HUES64 (cell line): ENCODE measurements around the gene ARPP19.
A peak's percentile ranks its signal among the peaks of the same experiment; 100 is the strongest.
"Not testable (repeated sequence)": the region's sequence is repeated elsewhere in the genome, so short reads cannot be mapped to it uniquely, and the experiment has no call there.

Experiments
- H3K27ac ChIP-seq: 2 replicates; pipeline ENCODE4 v1.7.0; 2013; ENCODE audit warnings: low read depth, low read length, inconsistent platforms
- H3K27me3 ChIP-seq: 2 replicates; pipeline ENCODE4 v1.6.1; 2013; ENCODE audit warnings: mild to moderate bottlenecking, low read length; ENCODE audit not compliant: insufficient read depth
- H3K36me3 ChIP-seq: 2 replicates; pipeline ENCODE4 v1.6.1; 2013; ENCODE audit warnings: mild to moderate bottlenecking, low read length; ENCODE audit not compliant: insufficient read depth
- H3K4me1 ChIP-seq: 2 replicates; pipeline ENCODE4 v1.6.1; 2013; ENCODE audit warnings: mild to moderate bottlenecking, low read length, moderate library complexity; ENCODE audit not compliant: insufficient read depth
- H3K4me3 ChIP-seq: 2 replicates; pipeline ENCODE4 v1.5.1; 2013; ENCODE audit warnings: mild to moderate bottlenecking, low read length, moderate library complexity
- H3K9ac ChIP-seq: 2 replicates; pipeline ENCODE4 v1.6.1; 2013; ENCODE audit warnings: mild to moderate bottlenecking, low read depth, low read length
- H3K9me3 ChIP-seq: 2 replicates; pipeline ENCODE4 v1.6.1; 2013; ENCODE audit warnings: low read depth, low read length; ENCODE audit not compliant: insufficient read depth
- WGBS: fragments of 150-250, 120-280 bp; methylation state at CpG from one replicate; pipeline ENCODE4 v1.1.7; 2013; ENCODE audit warnings: missing lambda C conversion rate; 5-methylcytosine and 5-hydroxymethylcytosine counted together

The ARPP19 gene

GRCh38 chr15:52566889-52567288, 1.9 kb downstream of the ARPP19 start:
- peak overlapping the region; percentile 95 for H3K4me3 ChIP-seq
- no peaks in the 10 kb centered on the region for H3K27me3 ChIP-seq
- WGBS: 89% methylated on average over 3 of the region's 4 CpGs
- peak overlapping the region; percentile 99 for H3K9ac ChIP-seq
- H3K9me3 ChIP-seq: no peaks in the 10 kb centered on the region
- H3K27ac ChIP-seq: no peak overlapping the region
- H3K4me1 ChIP-seq: peaks cover 9% of the 10 kb centered on the region
- H3K36me3 ChIP-seq: peaks cover 3% of the 10 kb centered on the region; the same call in 1 of the 2 replicates

DNA sequence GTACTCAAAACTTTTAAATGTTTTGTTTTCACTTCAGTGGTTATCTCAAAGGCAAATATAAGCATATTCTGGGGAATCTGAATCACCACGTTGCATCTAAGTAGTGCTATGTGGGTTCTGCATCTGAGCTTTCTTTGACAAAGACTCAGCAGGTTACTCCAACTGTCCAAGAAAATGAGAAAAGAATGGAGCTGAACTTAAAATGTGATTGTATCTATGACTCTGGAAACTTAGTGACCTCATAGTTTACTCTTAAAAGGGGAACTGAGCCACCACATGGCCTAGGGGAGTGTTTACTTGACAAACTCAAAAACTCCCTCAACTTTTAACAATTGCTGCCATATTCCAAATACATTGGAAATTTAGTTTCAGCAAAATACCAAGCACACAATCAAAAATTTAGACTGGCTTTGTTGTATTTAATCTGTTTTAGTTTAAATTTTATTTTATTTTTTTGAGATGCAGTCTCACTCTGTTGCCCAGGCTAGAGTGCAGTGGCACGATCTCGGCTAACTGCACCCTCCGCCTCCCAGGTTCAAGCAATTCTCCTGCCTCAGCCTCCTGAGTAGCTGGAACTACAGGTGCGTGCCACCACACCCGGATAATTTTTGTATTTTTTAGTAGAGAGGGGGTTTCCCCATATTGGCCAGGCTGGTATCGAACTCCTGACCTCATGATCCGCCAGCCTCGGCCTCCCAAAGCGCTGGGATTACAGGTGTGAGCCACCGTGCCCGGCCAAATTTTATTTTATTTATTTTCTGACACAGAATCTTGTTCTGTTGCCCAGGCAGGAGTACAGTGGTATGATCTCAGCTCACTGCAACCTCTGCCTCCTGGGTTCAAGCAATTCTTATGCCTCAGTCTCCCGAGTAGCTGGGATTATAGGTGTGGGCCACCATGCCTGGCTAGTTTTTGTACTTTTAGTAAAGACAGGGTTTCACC, 3.1 kb downstream of the ARPP19 start:
- H3K9me3 ChIP-seq, H3K4me3 ChIP-seq, H3K36me3 ChIP-seq, H3K9ac ChIP-seq, H3K27me3 ChIP-seq, H3K27ac ChIP-seq, H3K4me1 ChIP-seq: not testable (repeated sequence)
- 94% methylated on average over 13 of the region's 13 CpGs for WGBS

DNA sequence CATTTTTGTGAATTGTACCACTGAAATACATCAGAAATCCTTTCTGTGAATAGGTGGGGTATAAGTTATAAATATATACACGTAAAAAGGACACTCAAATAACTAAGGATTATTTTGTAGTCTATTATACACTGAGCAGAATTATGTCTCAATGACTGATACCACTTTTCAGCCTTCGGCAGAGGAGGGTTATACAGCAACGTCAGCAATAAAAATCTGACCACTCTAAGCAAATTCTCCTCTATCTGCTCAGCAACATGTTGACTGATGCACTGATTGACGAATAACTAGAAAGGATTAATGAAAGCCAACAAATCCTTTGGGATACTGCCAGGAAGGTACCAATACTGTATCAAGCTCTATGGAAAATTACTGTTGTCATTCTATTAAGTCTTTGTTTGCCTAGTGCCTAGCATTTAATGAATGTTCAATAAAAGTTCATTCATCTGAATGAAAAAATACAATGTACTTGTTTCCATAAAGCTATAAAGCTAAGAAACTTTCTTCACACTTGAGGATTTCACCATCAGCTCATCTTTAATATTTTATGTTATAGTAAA, 5.2 kb downstream of the ARPP19 start:
- Histone ChIP-seq H3K36me3 (peaks cover 23% of the 10 kb centered on the region), H3K9ac (no peak overlapping the region), H3K4me1 (peaks cover 9% of the 10 kb centered on the region), H3K27ac (no peak overlapping the region), H3K27me3 (no peaks in the 10 kb centered on the region), H3K4me3 (no peak overlapping the region), H3K9me3 (no peaks in the 10 kb centered on the region)
- 99% methylated on average over 3 of the region's 4 CpGs for WGBS

DNA sequence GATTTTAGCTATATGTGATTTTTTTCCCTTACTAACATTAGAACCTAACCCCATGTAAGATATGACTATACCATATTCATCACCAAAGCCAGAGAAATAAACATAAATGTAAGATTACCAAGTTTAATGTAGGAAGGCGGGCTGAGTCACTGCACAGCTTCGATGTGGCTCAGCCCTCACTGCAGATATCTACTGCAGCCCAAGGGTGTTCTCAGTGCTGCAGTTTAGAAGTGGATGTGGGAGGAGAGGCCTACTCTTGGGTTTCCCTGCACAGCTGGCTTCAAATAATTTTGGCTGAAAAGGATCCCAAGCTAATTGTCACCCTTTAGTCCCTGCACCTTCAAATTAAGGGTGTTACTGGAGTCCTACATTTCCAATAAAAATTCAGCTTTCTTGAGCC, 9.3 kb downstream of the ARPP19 start:
- H3K27ac ChIP-seq: no peak overlapping the region
- 92% methylated on average over 2 of the region's 2 CpGs for WGBS
- no peaks in the 10 kb centered on the region for H3K9me3 ChIP-seq
- no peaks in the 10 kb centered on the region for H3K27me3 ChIP-seq
- no peak overlapping the region for H3K4me3 ChIP-seq
- H3K4me1 ChIP-seq: no peaks in the 10 kb centered on the region
- no peak overlapping the region for H3K9ac ChIP-seq
- peaks cover 52% of the 10 kb centered on the region for H3K36me3 ChIP-seq

GRCh38 chr15:52559022-52559421, 9.8 kb downstream of the ARPP19 start:
- Histone ChIP-seq H3K4me1 (no peaks in the 10 kb centered on the region), H3K4me3 (no peak overlapping the region), H3K36me3 (peaks cover 57% of the 10 kb centered on the region), H3K27ac (no peak overlapping the region), H3K9ac (no peak overlapping the region), H3K9me3 (no peaks in the 10 kb centered on the region), H3K27me3 (no peaks in the 10 kb centered on the region)
- WGBS: 92% methylated on average over 6 of the region's 6 CpGs

DNA sequence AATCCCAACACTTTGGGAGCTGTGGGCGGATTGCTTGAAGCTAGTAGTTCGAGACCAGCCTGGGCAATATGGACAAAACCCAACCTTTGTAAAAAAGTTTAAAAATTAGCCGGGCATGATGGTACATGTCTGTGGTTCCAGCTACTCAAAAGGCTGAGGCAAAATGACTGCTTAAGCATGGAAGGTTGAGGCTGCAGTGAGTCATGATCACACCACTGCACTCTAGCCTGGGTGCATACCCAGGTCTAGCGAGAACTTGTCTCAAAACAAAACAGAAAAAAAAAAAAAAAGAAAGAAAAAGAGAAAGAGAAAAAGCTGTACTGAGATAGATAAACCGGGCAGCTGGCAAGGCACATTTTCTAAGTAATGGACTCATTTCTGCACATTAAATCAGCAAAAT, 10.6 kb downstream of the ARPP19 start:
- Histone ChIP-seq H3K9ac (no peak overlapping the region), H3K27ac (no peak overlapping the region; the same call in 1 of the 2 replicates), H3K27me3 (no peaks in the 10 kb centered on the region), H3K36me3 (peaks cover 62% of the 10 kb centered on the region), H3K9me3 (no peaks in the 10 kb centered on the region), H3K4me1 (no peaks in the 10 kb centered on the region), H3K4me3 (no peak overlapping the region)
- 95% methylated on average over 4 of the region's 5 CpGs for WGBS

DNA sequence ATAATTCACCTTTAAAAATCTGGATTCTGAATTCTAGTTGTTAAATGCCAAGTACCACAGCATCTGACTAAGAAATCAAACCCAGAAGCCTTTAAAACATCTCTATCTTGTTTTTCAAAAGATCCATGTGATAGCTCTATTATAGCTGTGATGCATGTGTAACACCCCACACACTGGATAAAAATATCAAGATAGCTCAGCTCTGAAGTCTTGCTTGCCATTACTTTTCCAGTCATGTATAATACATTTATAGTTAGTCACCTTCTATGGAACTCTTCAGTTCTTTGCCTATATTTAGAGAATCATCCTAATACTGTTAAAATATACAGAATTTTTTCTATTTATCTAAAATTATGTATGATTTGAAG, 11.6 kb downstream of the ARPP19 start:
- H3K9me3 ChIP-seq: no peaks in the 10 kb centered on the region
- H3K9ac ChIP-seq: no peak overlapping the region
- H3K27me3 ChIP-seq: no peaks in the 10 kb centered on the region
- no peaks in the 10 kb centered on the region for H3K4me1 ChIP-seq
- H3K27ac ChIP-seq: no peak overlapping the region
- no peak overlapping the region for H3K4me3 ChIP-seq
- peaks cover 72% of the 10 kb centered on the region for H3K36me3 ChIP-seq

DNA sequence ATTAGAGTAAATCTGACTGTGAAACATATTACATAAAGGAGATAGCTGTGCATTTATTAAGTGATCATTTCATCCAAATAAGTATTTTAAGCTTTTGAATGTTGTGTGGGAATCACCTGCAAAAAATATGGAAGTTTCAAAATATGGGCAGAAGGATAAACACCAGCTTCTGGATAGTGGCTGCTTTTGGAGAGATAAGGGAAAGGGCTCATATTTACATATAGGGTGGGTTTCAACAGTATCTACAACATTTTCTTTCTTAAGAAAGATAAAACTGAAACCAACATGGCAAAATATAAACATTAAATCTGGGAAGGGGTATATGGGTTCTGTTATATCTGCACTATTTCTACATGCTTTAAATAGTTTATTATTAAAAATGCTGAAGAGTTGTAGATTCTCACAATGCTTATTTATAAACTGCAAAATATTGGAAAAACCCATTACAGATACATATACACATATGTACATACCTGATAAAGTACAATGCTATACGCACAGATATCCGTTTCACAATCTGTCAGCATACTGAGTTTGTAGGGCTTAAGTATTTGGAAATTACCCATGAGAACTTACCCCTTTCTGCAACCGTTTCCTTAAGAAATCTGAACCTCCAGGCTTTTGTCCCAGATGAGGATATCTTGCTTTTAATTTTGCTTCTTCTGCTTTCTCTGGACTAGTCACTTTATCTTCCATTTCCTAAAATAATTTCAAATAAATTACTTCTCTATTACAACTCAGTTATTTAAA, 12.1 kb downstream of the ARPP19 start:
- peaks cover 77% of the 10 kb centered on the region for H3K36me3 ChIP-seq

GRCh38 chr15:52552303-52552702, 16.5 kb downstream of the ARPP19 start:
- H3K4me3 ChIP-seq: no peak overlapping the region
- H3K9ac ChIP-seq: no peak overlapping the region
- WGBS: 87% methylated on average over 2 of the region's 2 CpGs
- H3K9me3 ChIP-seq: no peaks in the 10 kb centered on the region
- H3K36me3 ChIP-seq: peaks cover 97% of the 10 kb centered on the region
- H3K27me3 ChIP-seq: no peaks in the 10 kb centered on the region
- no peaks in the 10 kb centered on the region for H3K4me1 ChIP-seq
- H3K27ac ChIP-seq: no peak overlapping the region

More for the DNA sequence above, 12.1 kb downstream of the ARPP19 start:
- H3K27ac ChIP-seq: no peak overlapping the region
- H3K27me3 ChIP-seq: no peaks in the 10 kb centered on the region
- no peak overlapping the region for H3K9ac ChIP-seq
- no peak overlapping the region for H3K4me3 ChIP-seq
- H3K9me3 ChIP-seq: no peaks in the 10 kb centered on the region
- H3K4me1 ChIP-seq: no peaks in the 10 kb centered on the region
- WGBS: 91% methylated on average over 3 of the region's 3 CpGs

GRCh38 chr15:52551762-52552161, 17.1 kb downstream of the ARPP19 start:
- H3K27me3 ChIP-seq: no peaks in the 10 kb centered on the region
- H3K27ac ChIP-seq: no peak overlapping the region
- no peaks in the 10 kb centered on the region for H3K9me3 ChIP-seq
- WGBS: 97% methylated on average over 6 of the region's 6 CpGs
- peaks cover 96% of the 10 kb centered on the region for H3K36me3 ChIP-seq
- H3K4me1 ChIP-seq: no peaks in the 10 kb centered on the region
- no peak overlapping the region for H3K9ac ChIP-seq
- no peak overlapping the region for H3K4me3 ChIP-seq

- WGBS: 100% methylated on average over 1 of the region's 1 CpG
- not testable (repeated sequence) for H3K4me3 ChIP-seq, H3K9ac ChIP-seq, H3K4me1 ChIP-seq, H3K9me3 ChIP-seq, H3K27me3 ChIP-seq, H3K27ac ChIP-seq
- H3K36me3 ChIP-seq: peaks cover 96% of the 10 kb centered on the region
These were observed 17.6 kb downstream of the ARPP19 start for GRCh38 chr15:52551186-52551585.
